K562 (cell line): ENCODE data around the gene NRXN3. TPM values are rescaled to one million over a fixed set of nuclear protein-coding genes. Genes with fewer than 3 reads are reported as not detected.

ENCODE experiments used
- CREB1 ChIP-seq, 2 experiments: sonication (generic) in 1 of 2; formaldehyde crosslinking in 1 of 2; IDR thresholded peaks; 2 replicates each; pipeline versions ENCODE4 v1.6.1 to v1.8.0; 2012 to 2022; ENCODE audit warnings: inconsistent platforms in 1 of 2, mild to moderate bottlenecking in 1 of 2, missing genetic modification reagents in 1 of 2, moderate library complexity in 1 of 2
- FOXJ3 ChIP-seq: sonication (generic); formaldehyde crosslinking; IDR thresholded peaks from 2 replicates; pipeline ENCODE4 v1.4.0; 2020; ENCODE audit warnings: mild to moderate bottlenecking, missing genetic modification reagents
- GATA2 ChIP-seq: sonication (generic); formaldehyde crosslinking; IDR thresholded peaks from 2 replicates; pipeline ENCODE4 v1.4.0; 2020; ENCODE audit warnings: mild to moderate bottlenecking, missing genetic modification reagents
- MEF2D ChIP-seq: conservative IDR thresholded peaks from 2 replicates; pipeline ENCODE4 v1.6.1; 2016; ENCODE audit warnings: low read depth, missing genetic modification characterization, missing compliant biosample characterization
- ZFPM2 ChIP-seq: fragments of 250-450 bp; sonication (Bioruptor Pico); IDR thresholded peaks from 2 replicates; pipeline ENCODE4 v1.5.1; 2022; ENCODE audit warnings: mild to moderate bottlenecking
- polyA plus RNA-seq, 8 experiments: library from polyadenylated mRNA; depleted of rRNA in 4 of 8; stranded (reverse) in 5 of 8; unstranded in 3 of 8; fragments of >200 nt; fragmentation: Nextera tagmentation in 2 of 8; fragmentation: Illumina TruSeq in 1 of 8; extraction: Ambion mirVana in 2 of 8; extraction: Trizol in 1 of 8; gene quantifications; 2 replicates each; pipeline versions ENCODE4 v1.2.1 to v1.2.3, GENCODE V29; 2011 to 2014; ENCODE audit warnings: inconsistent platforms in 1 of 8, missing spikeins in 1 of 8
- total RNA-seq, 7 experiments: library from RNA; depleted of rRNA in 6 of 7; stranded (reverse); fragments of >200 nt in 6 of 7; fragmentation: Illumina TruSeq in 2 of 7; extraction: Trizol in 2 of 7; gene quantifications; 2 replicates each; pipeline versions ENCODE4 v1.2.1 to v1.2.3, GENCODE V29; 2011 to 2021; ENCODE audit warnings: low replicate concordance in 1 of 7
- TF ChIP-seq, protein P1 (sequence below): IDR thresholded peaks from 2 replicates; pipeline ENCODE4 v1.6.1; 2016; ENCODE audit warnings: missing genetic modification characterization, missing compliant biosample characterization
- TF ChIP-seq, protein P2 (sequence below), 2 experiments: IDR thresholded peaks; 2 replicates each; pipeline ENCODE4 v1.6.1; 2011; ENCODE audit warnings: borderline replicate concordance in 1 of 2, control low read depth in 1 of 2, low read depth in 1 of 2, low read length in 1 of 2, mild to moderate bottlenecking in 1 of 2, mixed read lengths in 1 of 2, moderate library complexity in 1 of 2; ENCODE audit not compliant: insufficient read depth in 1 of 2, insufficient read length in 1 of 2, poor library complexity in 1 of 2, severe bottlenecking in 1 of 2; ENCODE audit errors: extremely low read depth in 1 of 2

NRXN3 gene
- total and polyA plus RNA-seq, 9 of the 15 experiments (the other 6 are each of a cell fraction or from before 2014, with no cell fraction given) = 0.09 TPM; not detected in 8

DNA sequence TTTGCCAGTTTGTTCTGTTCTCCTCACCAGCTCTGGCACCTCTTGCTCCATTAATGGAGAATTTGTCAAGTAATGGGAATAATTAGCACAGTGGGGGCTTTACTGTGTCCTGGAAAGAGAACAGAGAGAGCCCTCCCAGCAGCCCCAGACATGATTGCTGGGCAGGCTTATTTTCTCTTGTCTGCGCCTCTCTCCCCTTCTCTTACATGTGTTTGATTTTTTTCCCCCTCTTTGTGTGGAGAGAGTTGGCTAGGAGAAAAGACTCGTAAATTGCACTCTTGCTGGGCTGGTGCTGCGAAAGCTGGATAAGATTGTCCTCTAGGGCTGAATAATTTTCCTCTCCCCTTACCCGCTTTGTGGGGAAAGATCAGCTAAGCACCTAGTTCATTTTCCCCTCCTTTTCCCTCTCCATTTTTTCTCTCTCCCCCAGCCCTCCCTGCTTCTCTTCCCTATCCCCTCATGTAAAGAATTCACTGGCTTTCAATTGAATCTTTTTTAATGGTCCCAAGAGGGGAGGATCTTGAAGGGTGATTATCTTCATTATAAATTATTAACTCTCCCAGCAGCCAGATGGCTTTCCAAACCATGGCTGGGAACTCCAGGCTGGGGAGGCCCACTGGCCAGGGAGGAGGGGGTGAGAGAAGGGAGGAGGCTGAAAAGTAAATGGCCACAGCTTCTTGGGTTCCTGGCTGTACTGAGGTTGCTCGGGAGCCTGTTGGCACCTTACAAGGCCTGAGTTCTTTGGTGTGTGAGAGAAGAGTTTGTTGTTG, 62.2 kb downstream of the NRXN3 start (continued):
- TF ChIP-seq, protein P1, sequence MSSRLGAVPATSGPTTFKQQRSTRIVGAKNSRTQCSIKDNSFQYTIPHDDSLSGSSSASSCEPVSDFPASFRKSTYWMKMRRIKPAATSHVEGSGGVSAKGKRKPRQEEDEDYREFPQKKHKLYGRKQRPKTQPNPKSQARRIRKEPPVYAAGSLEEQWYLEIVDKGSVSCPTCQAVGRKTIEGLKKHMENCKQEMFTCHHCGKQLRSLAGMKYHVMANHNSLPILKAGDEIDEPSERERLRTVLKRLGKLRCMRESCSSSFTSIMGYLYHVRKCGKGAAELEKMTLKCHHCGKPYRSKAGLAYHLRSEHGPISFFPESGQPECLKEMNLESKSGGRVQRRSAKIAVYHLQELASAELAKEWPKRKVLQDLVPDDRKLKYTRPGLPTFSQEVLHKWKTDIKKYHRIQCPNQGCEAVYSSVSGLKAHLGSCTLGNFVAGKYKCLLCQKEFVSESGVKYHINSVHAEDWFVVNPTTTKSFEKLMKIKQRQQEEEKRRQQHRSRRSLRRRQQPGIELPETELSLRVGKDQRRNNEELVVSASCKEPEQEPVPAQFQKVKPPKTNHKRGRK (tag) = no peak
- no peak for TF ChIP-seq ZFPM2
- TF ChIP-seq MEF2D (tag) = no peak
- TF ChIP-seq CREB1 (IDR thresholded peaks at IDR 0.05) = no peak
- TF ChIP-seq CREB1 (CRISPR knock-in tag; IDR thresholded peaks at IDR 0.05) = no peak
- no peak for TF ChIP-seq GATA2 (CRISPR knock-in tag)
- TF ChIP-seq FOXJ3 (CRISPR knock-in tag) = no peak
- TF ChIP-seq, protein P2, sequence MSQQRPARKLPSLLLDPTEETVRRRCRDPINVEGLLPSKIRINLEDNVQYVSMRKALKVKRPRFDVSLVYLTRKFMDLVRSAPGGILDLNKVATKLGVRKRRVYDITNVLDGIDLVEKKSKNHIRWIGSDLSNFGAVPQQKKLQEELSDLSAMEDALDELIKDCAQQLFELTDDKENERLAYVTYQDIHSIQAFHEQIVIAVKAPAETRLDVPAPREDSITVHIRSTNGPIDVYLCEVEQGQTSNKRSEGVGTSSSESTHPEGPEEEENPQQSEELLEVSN (IDR thresholded peaks at IDR 0.05; ENCODE audit: borderline replicate concordance in 1 of 2, extremely low read depth in 1 of 2, insufficient read depth in 1 of 2, insufficient read length in 1 of 2, low read depth in 1 of 2, low read length in 1 of 2, poor library complexity in 1 of 2, severe bottlenecking in 1 of 2) = no peak
